Gastroesophageal sphincter (tissue), 3 donors: ENCODE data around the gene IPCEF1.

Experiments used
- CTCF ChIP-seq, 4 experiments: fragments of 200-600 bp in 2 of 4; fragments of 450-650 bp in 2 of 4; sonication (generic) in 1 of 4; IDR thresholded peaks; one replicate each; pipeline ENCODE4 v1.5.1; 2017 to 2019; ENCODE audit warnings: antibody characterized with exemption in 4 of 4, mild to moderate bottlenecking in 2 of 4, moderate library complexity in 2 of 4
- EP300 ChIP-seq: sonication (generic); formaldehyde crosslinking; IDR thresholded peaks from one replicate; pipeline ENCODE4 v1.6.1; 2017; ENCODE audit warnings: antibody characterized with exemption, mild to moderate bottlenecking
- POLR2A ChIP-seq, 2 donors: fragments of 450-650 bp; IDR thresholded peaks; one replicate each; pipeline ENCODE4 v1.6.1; 2017; ENCODE audit warnings: antibody characterized with exemption in 2 of 2, mild to moderate bottlenecking in 2 of 2, moderate library complexity in 1 of 2
- POLR2AphosphoS5 ChIP-seq: sonication (generic); formaldehyde crosslinking; IDR thresholded peaks from one replicate; pipeline ENCODE4 v1.6.1; 2017; ENCODE audit warnings: antibody characterized with exemption

GRCh38 chr6:154301086-154301625 is 55.4 kb downstream of the IPCEF1 start:
- TF ChIP-seq POLR2A (IDR thresholded peaks at IDR 0.05) (no peak), EP300 (no peak), POLR2AphosphoS5 (no peak), CTCF (IDR thresholded peaks at IDR 0.05) (no peak)
